ENCODE measurements around the gene RCCD1. TPM values are rescaled to one million over a fixed set of nuclear protein-coding genes. Genes with fewer than 3 reads are reported as not detected.
A peak's percentile ranks its signal among the peaks of the same experiment; 100 is the strongest.
"Not testable (repeated sequence)": the region's sequence is repeated elsewhere in the genome, so short reads cannot be mapped to it uniquely, and the experiment has no call there.

Gene RCCD1
- total RNA-seq = 10 to 100 TPM; 35.4 to 50.1 TPM

DNA sequence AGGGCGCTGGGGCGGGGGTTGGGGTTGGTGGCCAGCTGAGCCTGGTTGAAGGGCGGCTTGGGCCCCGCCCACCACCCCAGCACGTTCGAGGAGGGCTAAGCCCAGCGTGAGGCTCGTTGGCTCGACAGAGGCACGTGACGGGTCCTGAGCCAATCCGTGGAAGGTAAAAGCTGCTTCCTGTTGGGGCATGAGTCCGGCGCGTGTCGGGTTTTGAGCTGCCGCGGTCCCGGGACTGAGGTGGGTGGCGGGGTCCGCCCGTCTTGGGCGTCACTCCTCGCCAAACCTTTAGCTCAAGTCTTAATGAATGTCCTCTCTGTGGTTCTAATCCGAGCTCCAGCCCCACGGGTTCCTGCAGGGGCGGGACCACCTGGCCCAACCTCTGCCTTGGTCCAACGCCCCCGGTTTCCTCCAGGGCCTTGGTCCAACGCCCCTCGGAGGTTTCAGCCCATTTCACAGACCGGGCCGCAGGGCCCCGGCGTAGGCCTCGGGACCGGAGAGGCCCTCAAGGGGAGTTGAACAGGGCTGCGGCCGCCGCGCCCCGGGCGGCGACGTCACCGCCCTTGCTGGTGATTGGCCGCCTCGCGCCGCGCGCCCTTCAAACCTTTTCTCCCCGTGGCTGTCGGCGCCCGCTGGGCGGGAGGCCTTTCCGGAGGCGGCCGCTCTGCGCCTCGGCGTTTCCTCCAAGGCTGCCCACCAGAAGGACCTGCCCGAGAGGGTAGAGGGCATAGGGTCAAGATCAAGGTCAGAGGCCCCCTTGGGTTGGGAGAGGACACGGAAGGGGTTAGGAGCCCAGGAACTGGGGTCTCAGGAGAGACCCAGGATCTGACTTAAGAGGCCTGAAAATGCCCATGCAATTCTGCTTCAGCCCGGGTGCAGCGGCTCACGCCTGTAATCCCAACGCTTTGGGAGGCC, at the start of gene RCCD1:
Gene RCCD1 (plus strand): TSS at position 173 of the 912 bp plus-strand sequence. CDS start 1,851 bp downstream, outside the sequence.
- CTCF ChIA-PET = interaction anchor here (0.9 to 6.7 kb wide), 15 partner anchors 8 to 317 kb away, joined by 3 to 101 read pairs (median 9); partner anchors contain the start of genes HDDC3, UNC45A and VPS33B
- DNase-seq (peak; percentile 97), ATAC-seq (peak; percentile 94)
- Mint-ChIP-seq H3K36me3 (peaks cover 41% of the 10 kb centered on the region), H3K4me1 (peaks cover 21% of the 10 kb centered on the region), H3K4me3 (peak within 1 kb of the TSS; percentile 86), H3K27me3 (no peaks in the 10 kb centered on the region), H3K27ac (peak within 1 kb of the TSS; percentile 95), H3K9me3 (ENCODE audit: low read depth) (no peaks in the 10 kb centered on the region)

DNA sequence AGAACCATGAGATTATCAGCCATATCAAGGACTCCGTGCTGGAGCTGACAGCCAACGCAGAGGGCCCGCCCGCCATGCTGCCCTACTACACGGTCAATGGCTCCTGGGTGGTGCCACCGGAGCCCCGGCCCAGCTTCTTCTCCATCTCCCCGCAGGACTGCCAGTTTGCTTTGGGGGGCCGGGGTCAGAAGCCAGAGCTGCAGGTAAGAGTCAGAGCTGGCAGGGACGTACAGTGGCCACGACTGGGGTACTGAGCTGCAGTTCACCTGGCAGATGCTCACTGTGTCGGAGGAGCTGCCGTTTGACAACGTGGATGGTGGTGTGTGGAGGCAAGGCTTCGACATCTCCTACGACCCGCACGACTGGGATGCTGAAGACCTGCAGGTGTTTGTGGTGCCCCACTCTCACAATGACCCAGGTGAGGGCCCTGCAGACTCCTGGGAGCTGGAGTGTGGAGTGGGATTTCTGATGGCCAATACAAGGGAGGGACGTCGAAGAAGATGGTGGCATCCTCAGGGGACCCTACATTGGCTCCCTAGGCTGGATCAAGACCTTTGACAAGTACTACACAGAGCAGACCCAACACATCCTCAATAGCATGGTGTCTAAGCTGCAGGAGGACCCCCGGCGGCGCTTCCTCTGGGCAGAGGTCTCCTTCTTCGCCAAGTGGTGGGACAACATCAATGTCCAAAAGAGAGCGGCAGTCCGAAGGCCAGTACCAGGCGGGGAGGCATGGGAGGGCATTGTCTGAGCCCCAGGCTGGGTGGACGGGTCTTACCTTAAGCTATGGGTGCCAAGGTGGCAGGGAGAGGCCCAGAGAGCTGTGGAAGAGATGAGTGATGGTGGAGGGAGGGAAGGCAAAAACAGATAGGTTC, 49.1 kb upstream of the RCCD1 start:
- Mint-ChIP-seq H3K9me3 (ENCODE audit: low read depth) (no peaks in the 10 kb centered on the region), H3K36me3 (peaks cover 54% of the 10 kb centered on the region), H3K27ac (no peak overlapping the region), H3K27me3 (no peaks in the 10 kb centered on the region), H3K4me3 (no peak overlapping the region), H3K4me1 (peaks cover 36% of the 10 kb centered on the region)
- CTCF ChIA-PET = interaction anchor here (0.7 to 9.5 kb wide), 6 partner anchors 16 to 258 kb away, joined by 3 to 181 read pairs (median 4); partner anchors contain the start of genes HDDC3 and UNC45A
- ATAC-seq (no peak), DNase-seq (no peak)

GRCh38 chr15:90906181-90906849, 48.4 kb upstream of the RCCD1 start:
- Mint-ChIP-seq H3K27me3 (no peaks in the 10 kb centered on the region), H3K36me3 (peaks cover 60% of the 10 kb centered on the region), H3K27ac (no peak overlapping the region), H3K4me1 (peaks cover 33% of the 10 kb centered on the region), H3K4me3 (no peak overlapping the region), H3K9me3 (ENCODE audit: low read depth) (no peaks in the 10 kb centered on the region)
- no peak for DNase-seq
- no peak for ATAC-seq
- CTCF ChIA-PET = interaction anchor here (0.7 to 9.5 kb wide), 5 partner anchors 17 to 367 kb away, joined by 3 to 181 read pairs (median 3); partner anchors contain the start of genes HDDC3 and UNC45A

- no peaks in the 10 kb centered on the region for H3K9me3 Mint-ChIP-seq (ENCODE audit: low read depth)
- H3K27ac Mint-ChIP-seq = no peak overlapping the region
- H3K27me3 Mint-ChIP-seq = no peaks in the 10 kb centered on the region
- no peak overlapping the region for H3K4me3 Mint-ChIP-seq
- ATAC-seq (no peak), DNase-seq (no peak)
- CTCF ChIA-PET = interaction anchor here (0.9 to 9.5 kb wide), 4 partner anchors 11 to 367 kb away, joined by 3 to 181 read pairs (median 7); partner anchors contain the start of genes HDDC3 and UNC45A
- H3K36me3 Mint-ChIP-seq = peaks cover 63% of the 10 kb centered on the region
- peaks cover 24% of the 10 kb centered on the region for H3K4me1 Mint-ChIP-seq
Measured at GRCh38 chr15:90907051-90907660, 47.5 kb upstream of the RCCD1 start.

DNA sequence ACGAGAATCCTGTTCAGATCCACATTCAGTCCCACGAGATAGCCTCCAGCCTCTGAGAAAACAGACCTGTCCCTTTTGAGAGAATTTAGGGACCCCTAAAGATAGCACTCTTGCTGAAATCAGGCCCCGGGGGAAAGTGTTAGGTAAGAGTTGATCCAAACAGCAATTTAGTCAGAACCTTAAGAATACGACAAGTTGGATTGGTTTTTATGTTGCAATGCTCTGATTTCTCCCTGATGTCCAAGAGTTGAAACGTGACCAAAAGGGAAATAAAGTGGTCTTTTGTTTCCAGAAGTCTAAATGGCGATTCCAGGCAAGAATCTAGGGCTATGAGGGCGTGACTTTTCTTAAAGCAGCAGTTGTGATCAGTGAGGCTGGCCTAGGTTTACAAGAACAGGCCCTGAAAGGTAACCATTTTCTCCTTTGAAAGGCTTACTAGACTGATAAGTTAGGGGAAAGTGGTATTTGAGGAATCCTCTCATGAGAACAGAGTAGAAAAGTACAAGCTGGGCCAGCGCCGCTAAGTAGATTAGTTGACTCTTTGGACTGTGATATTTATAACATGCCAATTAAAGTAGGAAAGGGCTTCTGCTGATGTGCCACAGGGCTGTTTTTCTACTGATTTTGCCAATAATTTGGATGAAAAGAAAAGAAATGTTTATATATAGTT, 46.7 kb upstream of the RCCD1 start:
- no peak overlapping the region for H3K4me3 Mint-ChIP-seq
- CTCF ChIA-PET = interaction anchor here (0.9 kb wide), 1 partner anchor 10 kb away, joined by 3 read pairs; no protein-coding TSS in a partner anchor
- H3K9me3 Mint-ChIP-seq (ENCODE audit: low read depth) = no peaks in the 10 kb centered on the region
- no peak for DNase-seq
- no peak for ATAC-seq
- H3K4me1 Mint-ChIP-seq = peaks cover 24% of the 10 kb centered on the region
- peaks cover 66% of the 10 kb centered on the region for H3K36me3 Mint-ChIP-seq
- no peaks in the 10 kb centered on the region for H3K27me3 Mint-ChIP-seq
- H3K27ac Mint-ChIP-seq = no peak overlapping the region

GRCh38 chr15:90909449-90909848, 45.2 kb upstream of the RCCD1 start:
- H3K4me3 Mint-ChIP-seq; ATAC-seq; DNase-seq; H3K9me3 Mint-ChIP-seq (ENCODE audit: low read depth); H3K27me3 Mint-ChIP-seq; H3K27ac Mint-ChIP-seq: not testable (repeated sequence)
- H3K4me1 Mint-ChIP-seq = peaks cover 15% of the 10 kb centered on the region
- CTCF ChIA-PET = interaction anchor here (1.2 to 1.6 kb wide), 2 partner anchors 14 to 17 kb away, joined by 3 read pairs; no protein-coding TSS in a partner anchor
- H3K36me3 Mint-ChIP-seq = peaks cover 75% of the 10 kb centered on the region

DNA sequence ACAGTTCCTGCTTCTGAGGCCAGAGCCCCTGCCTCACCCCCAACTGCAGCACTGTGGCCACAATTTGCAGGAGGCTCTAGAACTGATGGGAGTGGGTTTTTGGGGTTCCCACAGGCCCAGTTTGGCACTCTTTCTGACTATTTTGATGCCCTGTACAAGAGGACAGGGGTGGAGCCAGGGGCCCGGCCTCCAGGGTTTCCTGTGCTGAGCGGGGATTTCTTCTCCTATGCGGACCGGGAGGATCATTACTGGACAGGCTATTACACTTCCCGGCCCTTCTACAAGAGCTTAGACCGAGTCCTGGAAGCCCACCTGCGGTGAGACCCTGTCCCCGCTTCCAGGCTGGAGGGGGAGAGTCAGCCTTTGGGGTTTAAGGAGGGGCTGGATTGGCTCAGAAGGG, 44.7 kb upstream of the RCCD1 start:
- ATAC-seq = no peak
- no peak for DNase-seq
- CTCF ChIA-PET = interaction anchor here (1.2 to 1.6 kb wide), 2 partner anchors 13 to 16 kb away, joined by 3 read pairs; no protein-coding TSS in a partner anchor
- Mint-ChIP-seq H3K36me3 (peaks cover 72% of the 10 kb centered on the region), H3K4me3 (no peak overlapping the region), H3K9me3 (ENCODE audit: low read depth) (no peaks in the 10 kb centered on the region), H3K27me3 (no peaks in the 10 kb centered on the region), H3K27ac (no peak overlapping the region), H3K4me1 (peaks cover 10% of the 10 kb centered on the region)

DNA sequence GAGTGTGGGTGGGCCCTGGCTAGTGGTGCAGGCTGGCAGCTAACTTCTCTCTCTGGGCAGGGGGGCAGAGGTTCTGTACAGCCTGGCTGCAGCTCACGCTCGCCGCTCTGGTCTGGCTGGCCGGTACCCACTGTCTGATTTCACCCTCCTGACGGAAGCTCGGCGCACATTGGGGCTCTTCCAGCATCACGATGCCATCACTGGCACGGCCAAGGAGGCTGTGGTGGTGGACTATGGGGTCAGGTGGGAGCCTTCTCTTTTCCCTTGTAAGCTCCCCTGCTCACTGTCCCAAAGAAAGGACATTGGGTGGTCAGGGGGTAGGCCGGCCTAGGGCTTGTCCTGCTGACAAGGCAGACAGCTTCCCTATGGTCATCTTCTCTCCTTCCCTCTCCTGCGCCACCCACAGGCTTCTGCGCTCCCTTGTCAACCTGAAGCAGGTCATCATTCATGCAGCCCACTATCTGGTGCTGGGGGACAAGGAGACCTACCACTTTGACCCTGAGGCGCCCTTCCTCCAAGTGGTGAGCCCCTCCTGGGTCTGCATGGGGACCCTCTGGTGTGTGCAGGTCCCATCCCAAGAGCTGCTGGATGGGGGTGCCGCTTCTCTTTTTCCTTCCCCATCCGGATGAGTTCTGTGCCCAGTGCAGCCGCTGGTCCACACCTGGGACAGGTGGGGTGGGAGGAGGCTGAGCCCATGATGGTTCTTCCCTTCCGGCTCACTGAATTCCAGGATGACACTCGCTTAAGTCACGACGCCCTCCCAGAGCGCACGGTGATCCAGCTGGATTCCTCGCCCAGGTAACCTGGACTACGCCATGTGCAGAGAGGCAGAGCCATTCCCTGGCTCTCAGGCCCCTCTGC, 44.0 kb upstream of the RCCD1 start:
- no peak overlapping the region for H3K4me3 Mint-ChIP-seq
- peaks cover 4% of the 10 kb centered on the region for H3K4me1 Mint-ChIP-seq
- ATAC-seq (no peak), DNase-seq (no peak)
- CTCF ChIA-PET = interaction anchor here (1.6 kb wide), 1 partner anchor 13 kb away, joined by 3 read pairs; no protein-coding TSS in a partner anchor
- H3K9me3 Mint-ChIP-seq (ENCODE audit: low read depth) = no peaks in the 10 kb centered on the region
- H3K27ac Mint-ChIP-seq = no peak overlapping the region
- no peaks in the 10 kb centered on the region for H3K27me3 Mint-ChIP-seq
- peaks cover 66% of the 10 kb centered on the region for H3K36me3 Mint-ChIP-seq

DNA sequence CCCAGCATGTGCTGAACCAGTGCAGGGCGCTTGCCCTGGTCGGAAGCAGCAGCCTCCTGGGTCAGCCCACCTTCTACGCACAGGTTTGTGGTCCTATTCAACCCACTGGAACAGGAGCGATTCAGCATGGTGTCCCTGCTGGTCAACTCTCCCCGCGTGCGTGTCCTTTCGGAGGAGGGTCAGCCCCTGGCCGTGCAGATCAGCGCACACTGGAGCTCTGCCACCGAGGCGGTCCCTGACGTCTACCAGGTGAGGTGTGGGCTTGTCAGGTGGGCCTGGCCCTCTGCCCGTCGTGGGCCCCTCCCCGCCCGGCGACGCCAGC, 43.4 kb upstream of the RCCD1 start:
- H3K27me3 Mint-ChIP-seq = no peaks in the 10 kb centered on the region
- H3K36me3 Mint-ChIP-seq = peaks cover 61% of the 10 kb centered on the region
- CTCF ChIA-PET = no interaction called here
- no peak overlapping the region for H3K27ac Mint-ChIP-seq
- no peak overlapping the region for H3K4me3 Mint-ChIP-seq
- no peak for DNase-seq
- no peaks in the 10 kb centered on the region for H3K9me3 Mint-ChIP-seq (ENCODE audit: low read depth)
- H3K4me1 Mint-ChIP-seq = no peaks in the 10 kb centered on the region
- ATAC-seq = no peak

DNA sequence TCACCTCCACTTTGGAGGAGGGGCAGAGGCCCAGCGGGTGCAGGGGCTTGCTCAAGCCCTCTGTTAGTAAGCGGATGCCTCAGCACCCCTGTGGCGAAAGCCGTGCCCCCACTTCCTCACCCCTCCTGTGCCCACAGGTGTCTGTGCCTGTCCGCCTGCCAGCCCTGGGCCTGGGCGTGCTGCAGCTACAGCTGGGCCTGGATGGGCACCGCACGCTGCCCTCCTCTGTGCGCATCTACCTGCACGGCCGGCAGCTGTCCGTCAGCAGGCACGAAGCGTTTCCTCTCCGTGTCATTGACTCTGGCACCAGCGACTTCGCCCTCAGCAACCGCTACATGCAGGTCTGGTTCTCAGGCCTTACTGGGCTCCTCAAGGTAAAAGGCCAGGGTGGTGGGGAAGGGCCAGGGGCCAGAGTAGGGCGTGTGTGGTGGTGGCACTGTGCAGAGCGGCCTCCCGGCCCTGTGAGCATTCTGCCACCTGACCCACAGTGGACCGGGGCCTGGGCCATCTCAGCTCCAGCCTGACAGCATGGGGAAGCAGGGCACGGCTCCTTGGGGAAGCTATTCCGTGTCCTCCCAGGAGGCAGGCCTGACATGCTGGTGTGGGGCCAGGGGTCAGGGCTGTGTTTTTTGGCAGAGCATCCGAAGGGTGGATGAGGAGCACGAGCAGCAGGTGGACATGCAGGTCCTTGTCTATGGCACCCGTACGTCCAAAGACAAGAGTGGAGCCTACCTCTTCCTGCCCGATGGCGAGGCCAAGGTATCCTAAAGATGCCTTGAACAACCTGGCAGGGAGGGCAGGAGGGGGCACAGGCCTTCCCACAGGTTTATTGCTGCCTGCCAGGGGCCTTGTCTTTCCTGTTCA, 42.5 kb upstream of the RCCD1 start:
- CTCF ChIA-PET = no interaction called here
- Mint-ChIP-seq H3K27me3 (no peaks in the 10 kb centered on the region), H3K36me3 (peaks cover 61% of the 10 kb centered on the region), H3K27ac (no peak overlapping the region), H3K9me3 (ENCODE audit: low read depth) (no peaks in the 10 kb centered on the region), H3K4me3 (no peak overlapping the region), H3K4me1 (no peaks in the 10 kb centered on the region)
- no peak for DNase-seq
- ATAC-seq = no peak

DNA sequence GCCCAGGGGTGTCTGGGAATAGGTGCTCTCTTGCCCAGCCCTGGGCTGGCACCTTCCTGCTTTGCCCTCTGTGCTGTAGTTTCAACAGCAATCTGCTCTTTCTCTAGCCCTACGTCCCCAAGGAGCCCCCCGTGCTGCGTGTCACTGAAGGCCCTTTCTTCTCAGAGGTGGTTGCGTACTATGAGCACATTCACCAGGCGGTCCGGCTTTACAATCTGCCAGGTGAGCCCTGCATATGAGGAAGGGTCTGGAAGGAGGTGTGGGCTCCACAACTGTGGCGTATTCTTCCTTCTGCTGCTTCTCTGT, 42.0 kb upstream of the RCCD1 start:
- Mint-ChIP-seq H3K27ac (no peak overlapping the region), H3K27me3 (no peaks in the 10 kb centered on the region), H3K4me1 (no peaks in the 10 kb centered on the region), H3K4me3 (no peak overlapping the region), H3K36me3 (peaks cover 60% of the 10 kb centered on the region), H3K9me3 (ENCODE audit: low read depth) (no peaks in the 10 kb centered on the region)
- DNase-seq = no peak
- ATAC-seq = no peak
- CTCF ChIA-PET = no interaction called here

Measured in activated CD8-positive, alpha-beta memory T cell treated with anti-CD3 and anti-CD28 coated beads, Interleukin-2, amount 10 ng/mL, durations not matched to agents 7 days and 5 days (primary cell).